Measurements from ENCODE around the gene LYST. TPM values are rescaled to one million over a fixed set of nuclear protein-coding genes. Genes with fewer than 3 reads are reported as not detected.
A peak's percentile ranks its signal among the peaks of the same experiment; 100 is the strongest.

The LYST gene
- polyA plus RNA-seq, 1 experiment: 6.5 TPM

GRCh38 chr1:235866913-235867845 is 473 bp upstream of the LYST start:
- Histone ChIP-seq H3K9me3 (ENCODE audit: control insufficient read depth, insufficient read depth, low read length) (no peaks in the 10 kb centered on the region; the same call in 1 of the 2 replicates), H3K4me3 (ENCODE audit: low read depth, low read length) (peak overlapping the region; percentile 90), H3K27me3 (ENCODE audit: control insufficient read depth, insufficient read depth, low read length) (no peaks in the 10 kb centered on the region), H3K27ac (ENCODE audit: low read depth, low read length) (peak overlapping the region; percentile 73)
- ChIA-PET POLR2A (interaction anchor here (0.5 to 3.4 kb wide), 3 partner anchors 69 to 104 kb away, joined by 4 to 12 read pairs (median 4); no protein-coding TSS in a partner anchor), CTCF (interaction anchor here (1.5 to 3.2 kb wide), 4 partner anchors 11 to 106 kb away, joined by 3 to 73 read pairs (median 8); no protein-coding TSS in a partner anchor)
- TF ChIP-seq CTCF (IDR thresholded peaks at IDR 0.05; ENCODE audit: low read depth, low read length): no peak
- DNase-seq (ENCODE audit: low read depth, low spot score): peak; percentile 84

DNA sequence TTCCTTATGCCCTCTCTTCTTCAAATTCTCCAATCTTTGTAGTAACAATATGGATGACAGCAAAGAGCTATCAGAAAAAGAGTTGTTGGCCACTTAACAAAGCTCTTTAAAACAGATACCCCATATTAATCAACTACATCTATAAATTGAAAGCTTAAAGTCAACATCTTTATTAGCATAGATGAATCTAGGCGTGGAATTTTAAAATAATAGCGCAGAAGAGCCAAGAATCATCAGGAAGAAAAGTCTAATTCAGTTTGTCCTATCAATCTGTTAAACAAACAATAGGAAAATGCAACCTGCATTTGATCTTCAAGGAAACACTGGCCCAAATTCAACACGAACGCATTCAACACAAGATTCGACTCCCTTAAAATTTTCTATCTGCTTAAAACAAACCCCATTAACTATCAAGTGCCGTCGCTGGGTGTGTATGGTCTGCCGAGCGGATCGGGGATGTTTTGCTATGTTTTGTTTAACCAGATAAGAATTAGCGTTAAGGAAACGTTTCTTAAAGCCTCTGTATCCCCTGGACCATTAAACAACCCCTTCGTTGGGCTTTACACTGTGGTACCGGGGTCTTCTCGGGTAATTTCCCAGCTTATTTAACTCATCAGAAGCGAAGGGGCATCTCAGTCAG is 1.0 kb downstream of the LYST start:
- ChIA-PET POLR2A (interaction anchor here (0.9 to 3.4 kb wide), 6 partner anchors 11 to 361 kb away, joined by 3 to 12 read pairs (median 3); partner anchors contain the start of gene B3GALNT2), CTCF (interaction anchor here (0.6 to 3.2 kb wide), 10 partner anchors 8 to 361 kb away, joined by 3 to 73 read pairs (median 4); partner anchors contain the start of gene B3GALNT2)
- Histone ChIP-seq H3K27ac (ENCODE audit: low read depth, low read length) (peak overlapping the region; percentile 11), H3K4me3 (ENCODE audit: low read depth, low read length) (peak overlapping the region; percentile 90), H3K9me3 (ENCODE audit: control insufficient read depth, insufficient read depth, low read length) (no peaks in the 10 kb centered on the region; the same call in 1 of the 2 replicates), H3K27me3 (ENCODE audit: control insufficient read depth, insufficient read depth, low read length) (no peaks in the 10 kb centered on the region)
- TF ChIP-seq CTCF (IDR thresholded peaks at IDR 0.05; ENCODE audit: low read depth, low read length): no peak
- no peak for DNase-seq (ENCODE audit: low read depth, low spot score)

DNA sequence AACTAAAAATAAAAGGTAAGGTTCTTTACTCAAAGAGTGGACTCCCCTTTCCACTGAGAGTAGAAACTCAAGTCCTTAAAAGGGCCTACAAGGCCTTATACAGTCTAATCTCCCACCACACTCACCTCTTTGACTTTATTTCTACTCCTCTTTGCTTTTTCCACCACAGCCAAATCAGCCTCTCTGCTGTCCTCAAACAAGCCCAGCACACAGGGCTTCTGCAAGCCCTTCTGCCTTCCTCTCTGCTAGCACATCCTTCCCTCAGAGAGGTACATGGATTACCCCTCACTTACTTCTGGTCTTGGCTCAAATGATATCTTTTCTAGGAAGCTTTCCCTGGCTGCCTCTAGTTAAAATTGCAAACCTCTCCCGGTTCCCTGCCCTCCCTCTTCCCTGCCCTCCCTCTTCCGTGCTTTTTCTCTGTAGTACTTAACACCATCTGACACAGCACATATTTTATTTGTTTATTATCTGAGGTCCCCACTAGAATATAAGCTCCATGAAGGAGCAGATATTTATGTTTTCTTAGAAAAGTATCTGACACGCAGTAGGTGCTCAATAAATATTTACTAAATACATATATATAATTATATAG is 1.7 kb downstream of the LYST start:
- ChIA-PET CTCF (interaction anchor here (0.9 to 3.2 kb wide), 7 partner anchors 9 to 361 kb away, joined by 3 to 73 read pairs (median 5); partner anchors contain the start of gene B3GALNT2), POLR2A (interaction anchor here (1.0 to 3.4 kb wide), 2 partner anchors 38 to 107 kb away, joined by 3 to 12 read pairs; no protein-coding TSS in a partner anchor)
- no peak overlapping the region for H3K27ac ChIP-seq (ENCODE audit: low read depth, low read length)
- H3K27me3 ChIP-seq (ENCODE audit: control insufficient read depth, insufficient read depth, low read length): no peaks in the 10 kb centered on the region
- TF ChIP-seq CTCF (IDR thresholded peaks at IDR 0.05; ENCODE audit: low read depth, low read length): no peak
- H3K9me3 ChIP-seq (ENCODE audit: control insufficient read depth, insufficient read depth, low read length): no peaks in the 10 kb centered on the region; the same call in 1 of the 2 replicates
- H3K4me3 ChIP-seq (ENCODE audit: low read depth, low read length): peak overlapping the region; percentile 15; the same call in 1 of the 2 replicates
- no peak for DNase-seq (ENCODE audit: low read depth, low spot score)

DNA sequence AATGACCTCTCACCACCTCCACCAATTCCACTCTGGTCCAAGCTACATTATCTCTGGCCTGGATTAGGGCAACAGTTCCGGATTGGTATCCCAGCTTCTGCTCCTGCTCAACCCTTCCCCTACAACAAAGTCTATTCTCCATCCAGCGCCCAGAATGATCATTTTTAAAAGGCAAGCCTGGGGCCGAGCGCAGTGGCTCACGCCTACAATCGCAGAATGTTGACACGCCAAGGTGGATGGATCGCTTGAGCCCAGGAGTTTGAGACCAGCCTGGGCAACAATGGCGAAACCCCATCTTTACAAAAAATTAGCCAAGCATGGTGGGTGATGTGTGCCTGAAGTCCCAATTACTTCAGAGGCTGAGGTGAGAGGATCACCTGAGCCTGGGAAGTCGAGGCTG is 2.2 kb downstream of the LYST start:
- no peaks in the 10 kb centered on the region for H3K27me3 ChIP-seq (ENCODE audit: control insufficient read depth, insufficient read depth, low read length)
- no peak for DNase-seq (ENCODE audit: low read depth, low spot score)
- ChIA-PET POLR2A (interaction anchor here (3.4 kb wide), 1 partner anchor 107 kb away, joined by 12 read pairs; no protein-coding TSS in a partner anchor), CTCF (interaction anchor here (1.8 kb wide), 1 partner anchor 107 kb away, joined by 11 read pairs; no protein-coding TSS in a partner anchor)
- TF ChIP-seq CTCF (IDR thresholded peaks at IDR 0.05; ENCODE audit: low read depth, low read length): no peak
- H3K27ac ChIP-seq (ENCODE audit: low read depth, low read length): no peak overlapping the region
- H3K4me3 ChIP-seq (ENCODE audit: low read depth, low read length): no peak overlapping the region
- H3K9me3 ChIP-seq (ENCODE audit: control insufficient read depth, insufficient read depth, low read length): no peaks in the 10 kb centered on the region; the same call in 1 of the 2 replicates

All from AG04450 (cell line).